Smooth muscle cell (in vitro differentiated cells): ENCODE measurements around the gene CTNND2. TPM values are rescaled to one million over a fixed set of nuclear protein-coding genes. Genes with fewer than 3 reads are reported as not detected.

ENCODE experiments used
- DNase-seq: peaks from one replicate; lab custom pipeline; 2025; ENCODE audit not compliant: unreplicated experiment; lab: John Stamatoyannopoulos, UW
- H2AFZ ChIP-seq: fragments of 200-600 bp; sonication (generic); 2 replicates; pipeline ENCODE4 v1.6.0; 2016; ENCODE audit warnings: antibody characterized with exemption, low read depth, mild to moderate bottlenecking
- H3F3A ChIP-seq: fragments of 200-600 bp; sonication (generic); 2 replicates; pipeline ENCODE4 v1.6.0; 2017; ENCODE audit warnings: antibody characterized with exemption, low read depth
- H3K27ac ChIP-seq: fragments of 200-600 bp; sonication (generic); 2 replicates; pipeline ENCODE4 v1.5.1; 2016; ENCODE audit warnings: low read depth, mild to moderate bottlenecking
- H3K27me3 ChIP-seq: fragments of 200-600 bp; sonication (generic); 2 replicates; pipeline ENCODE4 v1.6.1; 2016; ENCODE audit warnings: low read depth, mild to moderate bottlenecking
- H3K36me3 ChIP-seq: fragments of 200-600 bp; sonication (generic); 2 replicates; pipeline ENCODE4 v1.5.1; 2016; ENCODE audit warnings: low read depth
- H3K4me1 ChIP-seq: fragments of 200-600 bp; sonication (generic); 2 replicates; pipeline ENCODE4 v1.5.1; 2016; ENCODE audit warnings: low read depth
- H3K4me2 ChIP-seq: fragments of 200-600 bp; sonication (generic); 2 replicates; pipeline ENCODE4 v1.6.0; 2016; ENCODE audit warnings: mild to moderate bottlenecking
- H3K4me3 ChIP-seq: fragments of 200-600 bp; sonication (generic); 2 replicates; pipeline ENCODE4 v1.5.1; 2016; ENCODE audit warnings: mild to moderate bottlenecking
- H3K79me2 ChIP-seq: fragments of 200-600 bp; sonication (generic); 2 replicates; pipeline ENCODE4 v1.6.0; 2016; ENCODE audit warnings: low read depth, mild to moderate bottlenecking
- H3K9ac ChIP-seq: fragments of 200-600 bp; sonication (generic); 2 replicates; pipeline ENCODE4 v1.6.0; 2016; ENCODE audit warnings: low read depth
- H3K9me3 ChIP-seq: fragments of 200-600 bp; sonication (generic); replicated peaks from 2 replicates; pipeline ENCODE4 v1.5.1; 2016; ENCODE audit warnings: low read depth
- H4K20me1 ChIP-seq: fragments of 200-600 bp; sonication (generic); 2 replicates; pipeline ENCODE4 v1.6.0; 2016; ENCODE audit warnings: low read depth
- CTCF ChIP-seq: fragments of 200-600 bp; sonication (generic); IDR thresholded peaks from 2 replicates; pipeline ENCODE4 v1.5.1; 2017; ENCODE audit warnings: borderline replicate concordance, mild to moderate bottlenecking, antibody characterized with exemption; ENCODE audit not compliant: insufficient read depth, poor library complexity, severe bottlenecking
- WGBS: methylation state at CpG from one replicate; pipeline ENCODE4 v1.1.7; 2016; ENCODE audit warnings: low lambda C conversion rate; 5-methylcytosine and 5-hydroxymethylcytosine counted together
- polyA plus RNA-seq: library from polyadenylated mRNA; unstranded; fragments of >200 nt; fragmentation: Nextera tagmentation; extraction: Ambion mirVana; gene quantifications from 2 replicates; pipeline ENCODE4 v1.2.1, GENCODE V29; 2016
- total RNA-seq: library from RNA; depleted of rRNA; stranded (reverse); fragments of >200 nt; gene quantifications from 2 replicates; pipeline ENCODE4 v1.2.3, GENCODE V29; 2014

CTNND2 gene
- total and polyA plus RNA-seq, 2 experiments from 2014 or later, result 2.7 to 5.8 TPM

GRCh38 chr5:11037080-11037479 is 867.2 kb downstream of the CTNND2 start:
- Histone ChIP-seq H3K27me3 (no peaks in the 10 kb centered on the region), H3K36me3 (no peaks in the 10 kb centered on the region), H3F3A (no peaks in the 10 kb centered on the region), H2AFZ (no peak overlapping the region), H3K4me1 (no peaks in the 10 kb centered on the region), H3K4me2 (no peak overlapping the region), H3K9me3 (no peaks in the 10 kb centered on the region), H3K79me2 (no peaks in the 10 kb centered on the region), H3K9ac (no peak overlapping the region), H3K4me3 (no peak overlapping the region), H3K27ac (no peak overlapping the region), H4K20me1 (no peaks in the 10 kb centered on the region)
- WGBS, result 94% methylated on average over 6 of the region's 6 CpGs
- TF ChIP-seq CTCF, result no peak
- no peak for DNase-seq

- Histone ChIP-seq H3K4me3 (no peak overlapping the region), H3F3A (no peaks in the 10 kb centered on the region), H4K20me1 (no peaks in the 10 kb centered on the region), H2AFZ (no peak overlapping the region), H3K27ac (no peak overlapping the region), H3K79me2 (no peaks in the 10 kb centered on the region), H3K4me1 (no peaks in the 10 kb centered on the region), H3K9ac (no peak overlapping the region), H3K36me3 (no peaks in the 10 kb centered on the region), H3K9me3 (peaks cover 24% of the 10 kb centered on the region), H3K4me2 (no peak overlapping the region), H3K27me3 (no peaks in the 10 kb centered on the region)
- no peak for TF ChIP-seq CTCF
- DNase-seq, result no peak
These were observed 873.6 kb downstream of the CTNND2 start for GRCh38 chr5:11030671-11031070.

GRCh38 chr5:11027660-11028059 is 876.6 kb downstream of the CTNND2 start:
- 93% methylated on average over 5 of the region's 5 CpGs for WGBS
- H3K36me3 ChIP-seq, result no peaks in the 10 kb centered on the region

More at GRCh38 chr5:11027660-11028059, 876.6 kb downstream of the CTNND2 start:
- H3K4me2 ChIP-seq, result no peak overlapping the region
- H3K27me3 ChIP-seq, result no peaks in the 10 kb centered on the region
- no peak overlapping the region for H3K27ac ChIP-seq
- H3K79me2 ChIP-seq, result no peaks in the 10 kb centered on the region
- no peaks in the 10 kb centered on the region for H3F3A ChIP-seq
- H4K20me1 ChIP-seq, result no peaks in the 10 kb centered on the region
- no peak overlapping the region for H3K4me3 ChIP-seq
- no peak for TF ChIP-seq CTCF
- peaks cover 24% of the 10 kb centered on the region for H3K9me3 ChIP-seq
- H3K4me1 ChIP-seq, result no peaks in the 10 kb centered on the region
- no peak for DNase-seq
- H2AFZ ChIP-seq, result no peak overlapping the region
- no peak overlapping the region for H3K9ac ChIP-seq
